Calu3 (cell line): ENCODE data around the gene UBA5. TPM values are rescaled to one million over a fixed set of nuclear protein-coding genes. Genes with fewer than 3 reads are reported as not detected.
"Not testable (repeated sequence)": the region's sequence is repeated elsewhere in the genome, so short reads cannot be mapped to it uniquely, and the experiment has no call there.

ENCODE experiments used
- BruUV-seq: library from RNA; stranded (reverse); fragments of 400-500 nt; replicated peaks from 2 replicates; lab custom pipeline; 2021; lab: Mats Ljungman, UMichigan
- CTCF ChIA-PET: fragments of 300-600 bp; sonication (Branson Sonifier 250); formaldehyde crosslinking; loops from one replicate; lab custom pipeline; 2022; ENCODE audit warnings: antibody characterized with exemption; lab: Charles Lee
- DNase-seq: peaks from one replicate; pipeline ENCODE4 v3.0.0; 2022
- H3K27ac Mint-ChIP-seq: one replicate; pipeline ENCODE4 v1.8.0; 2022; ENCODE audit warnings: mixed read lengths; ENCODE audit not compliant: unreplicated experiment
- H3K27me3 Mint-ChIP-seq: one replicate; pipeline ENCODE4 v1.8.0; 2022; ENCODE audit warnings: mixed read lengths; ENCODE audit not compliant: unreplicated experiment
- H3K36me3 Mint-ChIP-seq: one replicate; pipeline ENCODE4 v1.8.0; 2022; ENCODE audit warnings: mild to moderate bottlenecking, moderate library complexity, mixed read lengths; ENCODE audit not compliant: insufficient read depth, unreplicated experiment
- H3K4me1 Mint-ChIP-seq: one replicate; pipeline ENCODE4 v1.8.0; 2022; ENCODE audit warnings: mild to moderate bottlenecking, low read depth, mixed read lengths; ENCODE audit not compliant: unreplicated experiment
- H3K4me3 Mint-ChIP-seq: one replicate; pipeline ENCODE4 v1.8.0; 2022; ENCODE audit warnings: mild to moderate bottlenecking, low read depth, moderate library complexity, mixed read lengths; ENCODE audit not compliant: unreplicated experiment
- H3K9me3 Mint-ChIP-seq: one replicate; pipeline ENCODE4 v1.8.0; 2022; ENCODE audit warnings: low read depth, mixed read lengths; ENCODE audit not compliant: unreplicated experiment
- CTCF ChIP-seq: fragments of 200-600 bp; IDR thresholded peaks from one replicate; pipeline ENCODE4 v1.8.0; 2022; ENCODE audit warnings: antibody characterized with exemption; ENCODE audit not compliant: unreplicated experiment
- intact Hi-C: fragments of 100-400 bp; cut with micrococcal nuclease; formaldehyde crosslinking; loops from one replicate; pipeline ENCODE4 v1.10.0; 2022; ENCODE audit not compliant: unreplicated experiment
- total RNA-seq: library from RNA; stranded (reverse); gene quantifications from 2 replicates; pipeline ENCODE4 v1.2.3, GENCODE V29; 2022

The UBA5 gene
- total RNA-seq, 1 experiment from 2014 or later = 65.5 TPM

DNA sequence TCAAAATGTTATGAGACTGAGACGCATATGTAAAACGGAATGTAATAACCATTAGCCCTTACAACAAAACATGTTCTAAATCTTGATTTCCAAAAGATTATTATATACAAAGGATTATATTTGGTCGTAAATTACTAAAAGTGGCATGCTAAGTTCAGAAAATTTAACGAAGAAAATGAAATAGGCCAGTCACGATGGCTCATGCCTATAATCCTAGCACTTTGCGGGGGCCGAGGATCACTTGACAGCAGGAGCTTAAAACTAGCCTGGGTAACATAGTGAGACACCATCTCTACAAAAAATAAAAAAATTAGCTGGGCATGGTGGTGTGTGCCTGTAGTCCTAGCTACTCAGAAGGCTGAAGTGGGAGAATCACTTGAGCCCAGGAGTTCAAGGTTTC lies 29.5 kb upstream of the UBA5 start:
- Mint-ChIP-seq H3K4me3 (no peak overlapping the region), H3K4me1 (peaks cover 7% of the 10 kb centered on the region), H3K27ac (no peak overlapping the region), H3K9me3 (no peaks in the 10 kb centered on the region), H3K36me3 (no peaks in the 10 kb centered on the region), H3K27me3 (no peaks in the 10 kb centered on the region)
- intact Hi-C loops = no loop called here
- CTCF ChIA-PET = interaction anchor here (1.0 kb wide), 1 partner anchor 8 kb away, joined by 4 read pairs; no protein-coding TSS in a partner anchor
- DNase-seq = no peak
- no TSS peak for BruUV-seq
- no peak for TF ChIP-seq CTCF

- no peak for DNase-seq
- TF ChIP-seq CTCF = no peak
- Mint-ChIP-seq H3K27me3 (no peaks in the 10 kb centered on the region), H3K27ac (no peak overlapping the region), H3K36me3 (no peaks in the 10 kb centered on the region), H3K4me1 (peaks cover 18% of the 10 kb centered on the region), H3K9me3 (no peaks in the 10 kb centered on the region), H3K4me3 (no peak overlapping the region)
- intact Hi-C loops = no loop called here
- CTCF ChIA-PET = no interaction called here
- no TSS peak for BruUV-seq
These were observed 25.1 kb upstream of the UBA5 start for GRCh38 chr3:132635052-132635451.

DNA sequence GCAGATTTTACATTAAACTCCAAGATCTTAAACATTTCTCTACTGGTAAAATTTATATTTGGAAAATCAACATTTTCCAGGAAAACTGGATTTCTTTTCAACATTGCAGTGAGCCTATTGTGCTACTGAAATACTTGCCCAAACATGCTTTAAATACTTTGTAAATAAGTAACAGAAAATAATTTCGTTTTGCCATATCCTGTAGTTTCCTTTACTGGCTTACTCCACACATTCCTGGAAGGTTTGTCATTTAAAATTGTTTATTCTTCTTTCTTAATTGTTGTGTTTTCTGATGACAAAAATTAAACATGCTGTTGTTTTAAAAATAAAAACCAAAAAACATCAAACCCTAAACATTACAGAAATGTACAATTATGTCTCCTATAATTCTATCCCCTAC lies 22.5 kb upstream of the UBA5 start:
- no peak for TF ChIP-seq CTCF
- no peak for DNase-seq
- Mint-ChIP-seq H3K4me1 (peaks cover 16% of the 10 kb centered on the region), H3K27ac (no peak overlapping the region), H3K36me3 (no peaks in the 10 kb centered on the region), H3K27me3 (no peaks in the 10 kb centered on the region), H3K9me3 (no peaks in the 10 kb centered on the region), H3K4me3 (no peak overlapping the region)
- no TSS peak for BruUV-seq
- CTCF ChIA-PET = no interaction called here
- intact Hi-C loops = no loop called here

- intact Hi-C loops = no loop called here
- no peaks in the 10 kb centered on the region for H3K36me3 Mint-ChIP-seq
- no peak overlapping the region for H3K4me3 Mint-ChIP-seq
- no peak overlapping the region for H3K27ac Mint-ChIP-seq
- H3K9me3 Mint-ChIP-seq = no peaks in the 10 kb centered on the region
- TF ChIP-seq CTCF = no peak
- H3K4me1 Mint-ChIP-seq = peaks cover 16% of the 10 kb centered on the region
- no TSS peak for BruUV-seq
- CTCF ChIA-PET = interaction anchor here (0.8 to 1.7 kb wide), 3 partner anchors 9 to 103 kb away, joined by 3 to 5 read pairs (median 4); no protein-coding TSS in a partner anchor
- H3K27me3 Mint-ChIP-seq = no peaks in the 10 kb centered on the region
- no peak for DNase-seq
These were observed 21.4 kb upstream of the UBA5 start for GRCh38 chr3:132638706-132639105.

DNA sequence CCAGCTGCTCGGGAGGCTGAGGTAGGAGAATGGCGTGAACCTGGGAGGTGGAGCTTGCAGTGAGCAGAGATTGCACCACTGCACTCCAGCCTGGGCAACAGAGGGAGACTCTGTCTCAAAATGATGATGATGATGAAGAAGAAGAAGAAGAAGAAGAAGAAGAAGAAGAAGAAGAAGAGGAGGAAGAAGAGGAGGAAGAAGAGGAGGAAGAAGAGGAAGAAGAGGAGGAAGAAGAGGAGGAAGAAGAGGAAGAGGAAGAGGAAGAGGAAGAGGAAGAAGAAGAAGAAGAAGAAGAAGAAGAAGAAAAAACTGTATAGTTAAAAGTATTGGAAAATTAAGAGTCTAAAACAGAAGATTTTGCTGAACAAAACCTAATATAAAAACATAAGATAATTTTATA lies 18.7 kb upstream of the UBA5 start:
- not testable (repeated sequence) for H3K27me3 Mint-ChIP-seq, BruUV-seq, DNase-seq, H3K4me3 Mint-ChIP-seq, H3K27ac Mint-ChIP-seq, H3K9me3 Mint-ChIP-seq, H3K36me3 Mint-ChIP-seq
- peaks cover 15% of the 10 kb centered on the region for H3K4me1 Mint-ChIP-seq
- intact Hi-C loops = loop anchor here (5.0 kb wide), 2 partner anchors 44 to 289 kb away; partner anchors contain the start of gene ACKR4
- CTCF ChIA-PET = interaction anchor here (0.7 to 2.6 kb wide), 6 partner anchors 11 to 169 kb away, joined by 3 to 46 read pairs (median 5); no protein-coding TSS in a partner anchor
